ENCODE measurements around the gene DSCAML1.
"Not testable (repeated sequence)": the region's sequence is repeated elsewhere in the genome, so short reads cannot be mapped to it uniquely, and the experiment has no call there.

Gene DSCAML1

DNA sequence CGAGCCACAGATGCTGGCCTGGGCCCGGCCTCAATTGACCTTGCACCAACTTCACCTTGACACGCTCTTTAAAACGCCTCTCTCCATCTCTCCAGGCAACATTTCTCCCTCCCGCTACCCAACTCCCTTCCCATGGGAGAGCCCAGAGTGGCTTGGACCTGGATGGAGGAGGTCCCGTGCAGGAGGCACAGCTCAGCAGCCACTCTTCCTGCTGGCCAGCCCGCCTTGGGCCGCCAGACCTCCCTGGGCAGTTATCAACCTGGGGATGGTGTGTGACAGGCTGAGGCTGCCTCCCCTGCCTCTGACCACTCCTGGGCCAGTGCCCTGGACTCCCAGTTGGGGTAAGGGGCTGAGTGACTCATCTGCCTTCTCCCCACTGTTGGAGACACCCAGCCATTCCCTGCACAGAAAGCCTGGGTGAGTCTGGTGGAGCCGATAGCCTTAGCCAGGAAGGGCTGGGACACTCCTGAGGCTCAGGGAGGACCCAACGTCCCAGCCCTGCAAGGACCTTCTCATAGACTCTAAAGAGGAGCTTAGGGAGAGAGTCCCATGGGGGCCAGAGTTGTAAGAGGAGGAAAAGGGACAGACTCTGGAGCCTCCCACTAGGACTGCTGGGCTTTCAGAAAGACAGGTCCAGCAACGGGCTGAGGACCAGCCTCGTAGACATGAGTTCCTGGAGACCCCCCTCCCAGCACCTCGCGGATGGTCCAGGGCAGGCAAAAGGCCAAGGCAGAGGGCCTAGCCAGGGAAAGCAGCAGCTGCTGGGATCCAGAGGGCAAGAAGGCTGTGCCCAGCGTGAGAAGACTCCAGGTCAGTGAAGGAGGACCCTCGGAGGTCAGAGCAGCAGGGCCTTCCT lies 337.7 kb downstream of the DSCAML1 start:
- peak; percentile 40 for DNase-seq

DNA sequence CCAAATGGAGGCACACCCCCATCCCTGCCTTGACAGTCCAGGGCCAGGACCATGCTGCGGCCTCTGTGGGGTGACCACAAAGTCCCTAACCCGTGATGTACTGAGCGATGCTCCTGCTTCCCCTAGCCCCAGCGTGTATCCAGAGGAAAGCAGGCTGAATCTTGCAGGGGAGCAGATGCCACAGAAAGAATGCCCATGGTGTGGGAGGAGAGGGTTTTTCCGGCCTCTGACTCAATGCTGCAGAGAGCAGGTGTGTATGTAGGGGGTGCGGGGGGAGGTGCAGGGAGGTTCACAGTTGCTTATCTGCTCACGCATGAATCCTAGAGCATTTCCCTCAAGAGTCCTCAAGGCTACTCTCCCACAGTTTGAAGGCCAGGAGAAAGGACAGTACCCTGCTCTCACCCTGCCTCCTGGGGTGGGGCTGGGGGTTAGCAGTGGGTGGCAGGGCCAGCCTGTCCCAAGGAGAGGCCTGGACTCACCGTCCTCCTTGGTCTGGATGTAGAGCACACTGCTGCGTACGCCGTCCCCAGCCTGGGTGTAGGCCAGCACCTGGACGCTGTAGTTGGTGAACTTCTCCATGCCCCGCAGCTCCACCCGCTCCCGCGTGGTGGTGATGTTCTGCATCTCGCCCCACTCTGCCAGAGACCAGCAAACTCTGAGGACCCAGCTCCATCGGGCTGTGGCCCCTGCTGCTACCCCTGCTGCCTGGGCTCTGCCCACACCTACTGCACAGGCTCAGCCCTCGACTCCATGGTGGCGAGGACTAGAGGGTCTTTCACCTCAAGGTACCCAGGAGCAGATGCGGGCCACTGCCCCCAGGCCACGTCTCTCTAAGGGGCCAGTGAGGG lies 338.5 kb downstream of the DSCAML1 start:
- DNase-seq: peak; percentile 97

DNA sequence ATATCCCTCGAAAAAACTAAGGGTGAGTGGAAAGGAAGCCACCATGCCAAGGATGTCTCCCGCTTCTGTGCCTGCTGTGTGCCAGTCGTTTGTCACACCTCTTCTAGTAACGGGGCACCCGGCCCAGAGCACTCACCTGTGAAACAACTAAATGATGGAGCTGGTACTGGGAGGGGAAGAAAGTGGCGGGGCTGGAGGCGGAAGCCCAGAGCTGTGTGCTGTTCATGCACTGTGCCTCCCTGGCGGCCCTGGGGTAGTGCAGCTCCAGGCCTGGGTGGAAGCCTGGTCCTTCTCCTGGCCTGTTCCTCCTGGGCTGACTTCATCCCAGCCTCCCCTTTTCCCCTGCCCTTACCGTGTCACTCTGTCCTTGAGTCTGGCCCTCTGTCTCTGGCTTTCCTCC lies 339.2 kb downstream of the DSCAML1 start:
- peak; percentile 91 for DNase-seq

DNA sequence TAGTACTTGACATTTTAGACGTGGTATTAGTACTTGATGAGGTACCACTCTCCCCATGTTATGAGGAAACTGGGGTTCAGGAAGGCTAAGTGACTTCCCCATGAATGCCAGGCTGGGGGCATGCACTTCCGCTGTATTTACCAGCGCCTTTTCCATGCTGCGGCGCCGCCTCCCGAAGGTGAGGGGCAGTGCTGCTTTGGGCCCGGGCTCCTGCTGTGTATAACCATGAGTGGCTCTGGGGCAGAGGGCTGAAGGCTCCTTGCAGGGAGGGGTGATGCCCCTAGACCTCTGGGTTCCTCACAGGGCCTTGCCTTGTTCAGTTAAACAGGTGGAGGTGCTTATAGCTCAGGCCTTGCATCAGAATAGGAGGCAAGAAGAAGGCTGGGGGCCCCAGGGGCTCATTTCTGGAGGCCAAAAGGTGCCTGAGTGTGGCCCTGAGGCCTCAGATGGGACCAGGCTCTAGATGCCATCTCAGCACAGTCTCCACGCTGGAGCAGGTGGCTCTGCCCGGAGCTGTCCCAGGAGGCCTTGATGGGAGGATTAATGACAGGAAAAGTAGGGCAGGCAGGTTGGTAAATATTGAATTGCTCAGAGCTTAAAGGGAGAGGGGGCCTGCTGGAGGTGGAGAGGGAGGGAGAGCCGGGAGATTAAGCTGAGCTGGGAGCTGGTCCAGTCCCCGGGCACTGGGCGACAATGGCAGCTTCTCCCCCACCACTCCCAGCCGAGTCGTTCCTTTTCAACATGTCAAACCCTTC lies 339.8 kb downstream of the DSCAML1 start:
- peak; percentile 94 for DNase-seq

DNA sequence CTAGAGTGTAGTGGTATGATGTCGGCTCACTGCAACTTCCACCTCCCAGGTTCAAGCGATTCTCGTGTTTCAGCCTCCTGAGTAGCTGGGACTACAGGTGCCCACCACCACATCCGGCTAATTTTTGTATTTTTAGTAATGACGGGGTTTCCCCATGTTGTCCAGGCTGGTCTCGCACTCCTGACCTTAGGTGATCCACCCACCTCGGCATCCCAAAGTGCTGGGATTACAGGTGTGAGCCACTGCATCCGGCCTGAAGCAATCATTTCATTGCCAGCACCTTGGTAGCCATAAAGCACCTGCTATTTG lies 340.3 kb downstream of the DSCAML1 start:
- not testable (repeated sequence) for DNase-seq

DNA sequence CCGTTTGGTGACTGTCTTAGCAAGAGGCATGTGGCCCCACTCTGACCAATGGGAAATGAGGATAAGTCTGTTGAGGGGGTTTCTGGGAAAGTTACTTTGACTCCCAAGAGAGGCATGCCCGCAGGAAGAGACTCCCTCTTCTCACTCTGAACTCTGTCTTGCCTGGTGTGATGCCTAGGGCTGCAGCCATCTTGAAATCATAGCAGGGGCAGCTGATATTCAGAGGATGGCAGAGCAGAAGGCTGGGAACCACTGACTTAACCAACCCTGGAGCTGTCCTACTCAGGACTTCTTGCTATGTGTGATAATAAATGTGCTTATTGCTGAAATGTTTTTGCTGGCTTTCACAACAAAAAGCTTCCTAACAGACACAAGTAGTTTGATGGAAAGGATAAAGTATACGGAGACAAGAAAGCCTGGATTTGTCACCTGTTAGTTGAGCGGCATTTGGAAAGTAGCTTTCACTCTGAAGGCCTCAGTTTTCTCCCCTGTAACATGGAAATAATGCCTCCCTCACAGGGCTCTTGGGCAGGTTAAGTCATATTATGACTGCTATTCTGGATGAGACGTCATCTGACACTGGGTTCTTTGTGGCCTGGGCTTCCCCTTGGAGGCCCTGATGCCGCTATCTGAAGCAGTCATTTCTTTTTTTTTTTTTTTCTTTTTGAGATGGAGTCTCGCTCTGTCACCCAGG lies 340.8 kb downstream of the DSCAML1 start:
- peak; percentile 27 for DNase-seq

DNA sequence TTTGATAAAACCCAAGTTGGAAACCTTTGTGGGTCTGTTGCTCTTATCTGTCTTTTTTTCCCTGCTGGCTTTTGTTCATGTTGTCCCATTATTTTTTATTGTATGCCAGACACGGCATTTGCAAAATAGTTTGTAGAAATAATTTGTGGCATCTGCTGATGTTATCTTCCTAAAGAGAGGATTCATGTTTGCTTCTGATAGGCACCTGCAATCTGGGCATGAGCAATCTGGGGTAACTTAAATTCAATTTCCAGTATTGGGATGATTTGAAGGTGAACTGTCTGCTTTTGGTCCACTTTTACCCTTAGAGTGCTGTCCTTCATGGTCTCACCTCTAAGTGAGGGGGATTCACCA lies 342.5 kb downstream of the DSCAML1 start:
- DNase-seq: no peak

DNA sequence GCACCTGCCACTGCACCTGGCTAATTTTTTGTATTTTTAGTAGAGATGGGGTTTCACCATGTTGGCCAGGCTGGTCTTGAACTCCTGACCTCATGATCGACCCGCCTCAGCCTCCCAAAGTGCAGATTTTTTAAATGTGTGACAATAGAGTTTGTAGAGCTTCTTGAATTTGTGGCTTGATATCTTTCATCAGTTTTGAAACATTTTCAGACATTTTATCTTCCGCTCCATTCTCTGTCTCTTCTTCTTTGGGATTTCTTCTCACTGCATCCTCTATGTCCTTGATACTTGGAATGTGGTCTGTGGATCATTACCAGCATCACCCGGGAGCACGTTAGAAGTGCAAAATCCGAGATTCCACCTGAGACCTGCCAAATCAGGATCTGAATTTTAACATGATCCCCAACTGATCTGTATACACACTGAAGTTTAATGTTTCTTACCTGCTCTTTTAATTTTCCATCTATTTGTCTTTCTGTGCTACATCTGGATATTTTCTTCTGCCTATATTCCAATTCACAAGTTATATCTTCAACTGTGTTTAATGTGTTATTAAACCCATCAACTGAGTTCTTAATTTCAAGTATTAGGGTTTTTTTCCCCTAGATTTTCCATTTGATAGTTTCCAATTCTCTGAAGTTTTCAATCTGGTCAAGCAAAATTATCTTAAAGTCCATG lies 343.0 kb downstream of the DSCAML1 start:
- DNase-seq: no peak

DNA sequence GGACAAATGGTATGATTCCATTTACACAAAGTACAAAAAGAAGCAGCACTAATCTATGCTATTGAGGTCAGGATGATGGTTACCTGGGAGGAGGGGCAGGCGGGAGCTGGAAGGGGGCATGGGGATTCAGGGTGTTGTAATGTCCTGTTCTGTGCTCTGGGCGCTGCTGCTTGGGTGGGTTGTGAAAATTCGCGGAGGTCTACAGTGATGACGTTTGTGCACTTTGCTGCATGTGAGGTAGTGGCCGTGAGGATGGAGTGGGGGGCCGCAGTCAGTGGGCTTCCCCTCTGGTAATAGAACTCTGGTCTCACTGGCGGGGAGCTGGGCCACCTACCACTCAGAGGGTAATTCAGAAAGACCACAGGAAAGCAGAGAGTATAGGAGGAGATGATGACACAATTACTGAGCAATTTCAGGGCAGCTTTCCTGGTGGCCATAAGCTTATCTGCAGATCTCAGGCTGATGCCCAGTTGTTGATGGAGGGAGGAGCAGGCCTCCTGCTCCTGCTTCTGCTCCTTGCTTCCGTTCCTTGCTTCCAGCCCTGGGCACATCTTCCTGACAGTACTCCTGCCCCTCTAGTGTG lies 347.8 kb downstream of the DSCAML1 start:
- peak; percentile 20 for DNase-seq

DNA sequence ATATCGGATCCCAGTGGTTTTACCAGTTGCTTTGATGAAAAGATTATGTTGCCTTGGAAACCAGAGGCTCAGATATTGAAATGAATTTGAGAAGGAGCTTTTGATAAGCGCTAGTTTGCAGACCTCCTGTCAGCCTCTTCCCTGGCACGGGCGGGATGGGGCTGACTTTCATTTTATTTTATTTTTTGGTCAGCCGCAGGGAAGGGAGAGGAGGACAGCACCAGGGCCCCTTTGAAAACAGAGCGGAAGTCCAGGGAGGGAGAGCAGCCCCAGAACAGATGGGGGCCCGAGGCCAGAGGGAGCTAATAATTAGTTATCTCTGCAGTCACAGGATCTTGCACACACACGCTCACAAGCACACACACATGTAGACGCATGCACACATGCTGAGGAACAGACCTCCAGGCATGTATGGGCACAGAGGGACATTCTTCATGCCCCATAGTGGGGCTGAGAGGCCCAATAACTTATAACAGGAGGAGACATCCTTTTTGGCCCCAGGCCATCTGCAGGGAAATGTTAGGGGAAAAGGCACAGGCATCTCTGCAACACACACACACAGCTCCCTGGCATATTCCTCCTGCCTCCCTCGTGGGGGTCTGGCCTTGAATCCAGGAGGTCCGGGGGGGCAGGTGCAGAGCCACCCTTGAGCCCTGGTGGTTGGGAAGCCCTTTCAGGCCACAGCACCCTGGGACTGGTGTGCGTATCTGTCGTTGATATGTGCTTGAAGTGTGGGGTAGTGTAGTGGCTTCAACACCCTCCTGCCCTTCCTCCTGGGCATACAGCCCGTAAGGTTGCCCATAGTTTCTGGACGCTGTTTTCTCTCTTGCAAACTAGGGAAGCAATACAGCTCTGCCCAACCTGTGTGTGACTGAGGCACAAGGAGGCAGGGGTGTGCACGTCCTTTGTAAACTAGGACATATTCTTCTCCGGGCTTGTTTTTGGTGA lies 352.0 kb downstream of the DSCAML1 start:
- DNase-seq: no peak

DNA sequence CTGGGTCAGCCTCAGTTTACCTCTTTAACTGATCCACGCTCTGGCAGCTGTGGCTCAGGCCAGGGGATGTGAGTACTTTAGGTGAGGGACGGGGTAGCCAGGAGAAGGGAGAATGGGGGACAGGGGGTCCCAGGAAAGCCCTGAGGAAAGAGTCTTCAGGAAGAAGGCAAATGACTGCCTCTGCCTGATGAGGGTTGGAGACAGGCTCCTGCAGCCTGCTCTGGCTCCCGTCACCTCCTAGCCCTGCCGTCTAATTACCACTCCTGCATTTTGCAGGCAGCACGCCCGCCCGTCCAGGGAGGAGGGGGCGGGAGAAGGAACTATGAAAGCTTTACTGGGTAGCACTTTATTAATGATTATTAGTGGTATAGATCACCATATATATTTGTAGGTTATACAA lies 352.8 kb downstream of the DSCAML1 start:
- DNase-seq: no peak

DNA sequence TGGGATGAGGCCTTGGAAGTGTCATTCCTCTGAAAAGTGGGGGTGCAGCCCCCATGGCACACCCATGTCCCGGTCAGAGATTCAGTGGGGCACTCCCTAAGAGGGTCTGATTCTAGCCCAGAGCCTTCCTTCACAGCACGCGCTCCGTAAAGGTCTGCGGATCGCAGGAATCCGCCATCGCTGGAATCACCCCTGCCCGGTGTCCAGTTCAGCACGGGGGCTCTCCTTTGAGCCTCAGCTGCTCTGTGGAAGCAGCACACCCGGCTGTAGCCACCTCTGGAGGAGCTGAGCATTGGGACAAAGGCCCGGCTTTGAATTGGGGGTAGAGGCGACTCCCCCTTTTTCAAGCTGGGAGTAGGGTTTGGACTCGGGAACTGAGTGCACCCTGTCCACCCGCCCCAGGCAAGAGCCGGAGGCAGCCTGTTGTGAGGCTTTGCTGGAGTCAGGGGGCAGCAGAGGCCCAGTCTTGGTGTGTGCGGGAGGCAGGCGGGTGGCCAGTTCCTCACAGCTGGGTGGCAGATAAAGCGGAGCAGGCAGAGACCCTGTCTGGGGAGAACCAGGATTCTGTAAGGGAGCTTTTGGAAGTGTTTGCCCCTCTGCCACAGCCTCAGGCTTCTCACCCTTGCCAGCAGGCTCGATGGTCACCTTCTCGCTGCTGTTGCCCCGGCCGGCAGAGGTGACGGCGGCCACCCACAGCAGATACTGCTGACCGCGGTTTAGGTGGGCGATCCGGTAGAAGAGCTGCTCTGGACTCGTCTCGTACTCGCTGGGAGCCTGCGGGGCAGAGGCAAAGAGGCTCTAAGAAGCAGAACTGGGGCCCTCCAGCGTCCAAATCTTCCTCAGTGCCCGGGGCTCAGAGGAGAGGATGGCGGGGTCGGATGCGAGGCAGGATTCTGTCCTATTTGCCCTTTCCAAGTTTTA lies 353.5 kb downstream of the DSCAML1 start:
- peak; percentile 85 for DNase-seq

DNA sequence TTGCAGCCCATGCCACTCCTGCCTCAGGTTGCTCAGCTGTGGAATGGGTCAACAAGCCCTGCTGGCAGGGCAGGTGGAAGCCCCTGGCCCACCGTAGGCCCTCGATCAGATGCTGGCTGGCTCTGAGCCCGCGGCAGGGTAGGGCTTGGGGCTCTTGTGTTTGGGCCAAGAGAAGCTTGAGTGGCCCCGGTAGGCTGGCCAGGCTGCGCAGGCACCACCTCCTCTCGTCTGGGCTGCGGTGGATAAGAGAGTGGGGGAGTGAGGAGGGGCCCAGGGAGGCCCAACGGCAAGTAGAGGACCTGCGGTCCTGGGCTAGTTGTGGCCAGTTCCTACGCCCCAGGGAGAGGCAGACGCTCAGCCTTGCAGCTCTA lies 354.2 kb downstream of the DSCAML1 start:
- DNase-seq: no peak

DNA sequence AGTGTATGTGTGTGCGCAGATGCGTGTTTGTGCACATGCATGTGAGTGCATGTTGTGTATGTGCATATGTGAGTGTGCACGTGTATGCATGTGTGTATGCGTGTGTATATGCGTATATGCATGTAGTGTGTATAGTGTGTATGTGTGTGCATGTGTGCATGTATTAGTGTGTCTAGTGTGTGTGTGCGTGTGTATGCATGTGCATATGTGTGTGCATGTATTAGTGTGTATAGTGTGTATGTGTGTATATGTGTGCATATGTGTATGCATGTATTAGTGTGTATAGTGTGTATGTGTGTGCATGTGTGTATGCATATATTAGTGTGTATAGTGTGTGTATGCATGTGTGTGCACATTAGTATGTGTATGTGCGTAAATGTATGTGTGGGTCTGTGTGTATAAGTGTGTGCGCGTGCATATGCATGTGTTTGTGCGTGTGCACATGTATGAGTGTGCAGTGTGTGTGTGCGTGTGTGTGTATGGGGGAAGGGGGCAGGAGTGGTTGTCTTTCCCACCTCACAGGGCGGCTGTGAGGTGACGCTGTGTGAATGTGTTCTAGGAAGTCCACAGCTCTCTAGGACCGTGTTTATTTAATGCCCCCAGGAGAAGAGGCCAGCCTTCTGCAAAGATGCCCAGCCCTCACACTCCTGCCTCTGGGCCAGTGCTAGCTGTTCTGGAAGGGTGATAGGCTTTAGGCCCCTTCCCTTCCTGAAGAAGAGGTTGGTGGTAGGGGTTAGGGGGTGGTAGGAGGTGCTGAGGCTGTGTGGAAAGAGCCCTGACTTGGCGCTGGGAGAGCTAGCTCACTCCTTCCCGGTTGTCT lies 354.8 kb downstream of the DSCAML1 start:
- DNase-seq: no peak

DNA sequence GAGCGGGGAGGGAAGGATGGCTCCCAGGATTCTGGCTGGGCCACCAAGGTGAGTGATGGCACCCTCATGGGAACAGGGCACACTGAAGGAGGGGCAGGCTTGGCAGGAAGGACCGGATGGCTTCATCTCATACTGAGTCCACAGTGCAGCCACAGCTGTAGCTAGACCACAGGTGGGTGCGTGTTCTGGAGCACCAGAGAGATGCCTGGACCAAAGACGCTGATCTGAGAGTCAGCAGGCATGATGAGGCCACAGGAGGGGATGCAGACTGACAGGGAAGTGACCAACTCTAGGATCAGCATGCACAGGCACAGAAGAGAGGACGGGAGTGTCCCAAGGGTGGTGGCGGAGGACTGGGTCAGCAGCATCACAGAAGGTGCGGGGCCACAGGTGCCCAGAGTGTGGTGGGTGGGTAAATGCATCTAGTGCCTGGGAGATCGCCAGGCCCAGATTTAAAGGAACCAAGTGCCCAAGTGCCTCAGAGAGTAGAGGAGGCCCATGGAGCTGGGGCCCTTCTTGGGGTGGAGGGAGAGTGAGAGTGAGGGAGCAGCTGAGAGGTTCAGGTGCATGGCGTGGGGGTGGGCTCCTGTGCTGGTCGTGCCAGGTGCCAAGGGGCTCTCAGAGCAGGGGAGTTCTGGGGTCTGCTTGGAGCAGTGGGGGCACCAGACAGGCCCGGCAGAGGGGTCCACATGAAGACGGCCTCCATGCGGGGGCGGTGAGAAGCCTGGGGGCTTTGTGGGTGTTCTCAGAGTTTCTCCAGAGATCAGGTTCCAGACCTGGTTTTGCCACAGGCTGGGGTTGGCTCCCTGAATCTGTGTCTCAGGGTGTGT lies 355.7 kb downstream of the DSCAML1 start:
- no peak for DNase-seq

DNA sequence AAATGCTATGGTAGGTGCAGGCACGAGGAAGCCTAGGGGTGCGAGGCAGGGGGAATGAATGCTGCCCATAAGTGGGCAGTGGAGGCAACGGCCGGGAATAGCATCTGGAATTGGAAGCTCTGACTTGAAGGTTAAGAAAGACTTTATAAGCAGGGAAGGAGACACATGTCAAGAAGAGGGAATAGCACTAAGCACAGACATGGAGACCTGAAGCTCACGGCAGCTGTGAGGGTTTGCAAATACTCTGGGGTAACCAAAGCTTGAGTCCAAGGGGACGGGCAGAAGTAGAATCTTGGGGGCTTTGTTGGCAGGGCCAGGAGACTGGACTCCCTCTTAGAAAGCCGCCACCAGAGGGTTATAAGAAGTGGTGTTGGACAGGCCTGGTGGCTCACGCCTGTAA lies 356.8 kb downstream of the DSCAML1 start:
- no peak for DNase-seq

DNA sequence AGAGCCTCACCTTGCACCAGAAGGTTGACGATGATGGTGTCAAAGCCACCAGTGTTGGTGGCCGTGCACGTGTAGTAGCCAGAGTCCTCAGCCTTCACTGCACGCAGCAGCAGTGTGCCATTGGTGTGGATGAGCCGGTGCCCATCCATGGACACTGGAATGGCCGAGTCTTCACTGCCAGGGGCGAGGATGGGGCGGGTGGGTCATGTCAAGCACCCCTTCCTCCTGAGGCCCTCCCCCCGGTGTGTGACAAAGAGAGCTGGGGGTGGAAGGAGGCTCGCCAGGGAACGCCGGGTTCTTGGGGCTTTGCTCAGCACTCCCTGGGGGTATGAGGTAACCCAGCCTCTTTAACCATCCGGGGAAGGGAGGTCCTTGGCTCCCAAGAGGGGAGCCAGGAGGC lies 357.8 kb downstream of the DSCAML1 start:
- no peak for DNase-seq

Measured in DMS53 (cell line).